Activated CD4-positive, alpha-beta T cell treated with anti-CD3 and anti-CD28 coated beads, Interleukin-2, Interleukin-6, amounts not matched to agents 100 ng/mL and 50 ng/mL, durations not matched to agents 16 hours and 8 hours (primary cell): ENCODE measurements around the gene CTSH.
"Not testable (repeated sequence)": the region's sequence is repeated elsewhere in the genome, so short reads cannot be mapped to it uniquely, and the experiment has no call there.

Source experiments
- DNase-seq: peaks from one replicate; pipeline ENCODE4 v3.0.0-alpha.2; 2020

Gene CTSH

GRCh38 chr15:78921940-78922339 lies 22.9 kb downstream of the CTSH start:
- no peak for DNase-seq

GRCh38 chr15:78921517-78921916 lies 23.3 kb downstream of the CTSH start:
- DNase-seq = no peak

- DNase-seq = no peak
Measured at GRCh38 chr15:78917888-78918287, 27.0 kb downstream of the CTSH start.

GRCh38 chr15:78916088-78916487 lies 28.8 kb downstream of the CTSH start:
- DNase-seq = no peak

GRCh38 chr15:78915341-78916087 lies 29.3 kb downstream of the CTSH start:
- no peak for DNase-seq

- no peak for DNase-seq
Measured at GRCh38 chr15:78914027-78914764, 30.6 kb downstream of the CTSH start.

- no peak for DNase-seq
Measured at GRCh38 chr15:78913012-78913411, 31.8 kb downstream of the CTSH start.

GRCh38 chr15:78912316-78912715 lies 32.5 kb downstream of the CTSH start:
- no peak for DNase-seq

- no peak for DNase-seq
Measured at GRCh38 chr15:78910271-78910670, 34.6 kb downstream of the CTSH start.

GRCh38 chr15:78909791-78910228 lies 35.0 kb downstream of the CTSH start:
- peak; percentile 40 for DNase-seq

GRCh38 chr15:78909160-78909695 lies 35.6 kb downstream of the CTSH start:
- DNase-seq = no peak

GRCh38 chr15:78907577-78907976 lies 37.3 kb downstream of the CTSH start:
- DNase-seq = peak; percentile 21

- no peak for DNase-seq
Measured at GRCh38 chr15:78906316-78906620, 38.6 kb downstream of the CTSH start.

GRCh38 chr15:78904599-78905358 lies 40.1 kb downstream of the CTSH start:
- DNase-seq = no peak

- not testable (repeated sequence) for DNase-seq
Measured at GRCh38 chr15:78902281-78903032, 42.4 kb downstream of the CTSH start.

GRCh38 chr15:78900819-78901533 lies 43.9 kb downstream of the CTSH start:
- DNase-seq = not testable (repeated sequence)

- DNase-seq = no peak
Measured at GRCh38 chr15:78898540-78898939, 46.3 kb downstream of the CTSH start.

GRCh38 chr15:78895471-78895870 lies 49.4 kb downstream of the CTSH start:
- no peak for DNase-seq

- no peak for DNase-seq
Measured at GRCh38 chr15:78893538-78893937, 51.3 kb downstream of the CTSH start.

GRCh38 chr15:78889000-78889399 lies 55.8 kb downstream of the CTSH start:
- no peak for DNase-seq

GRCh38 chr15:78881681-78882080 lies 63.2 kb downstream of the CTSH start:
- DNase-seq = no peak

- no peak for DNase-seq
Measured at GRCh38 chr15:78880813-78881212, 64.0 kb downstream of the CTSH start.
